Endothelial cell of umbilical vein (primary cell): ENCODE data around the gene POU1F1. TPM values are rescaled to one million over a fixed set of nuclear protein-coding genes. Genes with fewer than 3 reads are reported as not detected.
A peak's percentile ranks its signal among the peaks of the same experiment; 100 is the strongest.

Experiments used
- BruUV-seq: library from RNA; stranded (reverse); fragments of 400-500 nt; replicated peaks from 2 replicates; lab custom pipeline; 2021; lab: Mats Ljungman, UMichigan
- CTCF ChIA-PET: fragments of 300-600, 350-600 bp; sonication (Branson Sonifier 250); formaldehyde crosslinking; loops from one replicate; lab custom pipeline; 2021; ENCODE audit warnings: antibody characterized with exemption, inconsistent platforms; lab: Charles Lee
- POLR2A ChIA-PET: fragments of 300-600, 350-600 bp; sonication (Branson Sonifier 250); formaldehyde crosslinking; loops from one replicate; lab custom pipeline; 2021; ENCODE audit warnings: antibody characterized with exemption, inconsistent platforms; lab: Charles Lee
- DNase-seq: peaks from one replicate; pipeline ENCODE4 v3.0.0-alpha.2; 2011; ENCODE audit warnings: low read depth, low spot score
- FAIRE-seq: peaks from 2 replicates; lab custom pipeline; 2011; peaks lifted over from hg19 to GRCh38; lab: Jason Lieb, UNC
- H2AFZ ChIP-seq: 2 replicates; pipeline ENCODE4 v1.6.0; 2012; ENCODE audit warnings: low read depth, low read length, control low read depth, inconsistent platforms
- H3K27ac ChIP-seq: 2 replicates; pipeline ENCODE4 v1.5.1; 2011; ENCODE audit warnings: low read depth, mild to moderate bottlenecking, control low read depth, low read length, moderate library complexity; ENCODE audit not compliant: insufficient read depth
- H3K27me3 ChIP-seq, 2 experiments: 2 replicates each; pipeline versions ENCODE4 v1.6.0 to v1.6.1; 2011; ENCODE audit warnings: low read length in 2 of 2, mixed read lengths in 1 of 2; ENCODE audit not compliant: control insufficient read depth in 2 of 2, insufficient read depth in 2 of 2
- H3K36me3 ChIP-seq, 2 experiments: 2 replicates in 1 of 2; 3 replicates in 1 of 2; pipeline ENCODE4 v1.5.1; 2011; ENCODE audit warnings: low read length in 2 of 2, mild to moderate bottlenecking in 1 of 2, moderate library complexity in 1 of 2; ENCODE audit not compliant: control insufficient read depth in 2 of 2, insufficient read depth in 2 of 2; ENCODE audit errors: extremely low read depth in 1 of 2
- H3K4me1 ChIP-seq: 3 replicates; pipeline ENCODE4 v1.5.1; 2011; ENCODE audit warnings: mild to moderate bottlenecking, low read length; ENCODE audit not compliant: control insufficient read depth, insufficient read depth; ENCODE audit errors: extremely low read depth
- H3K4me2 ChIP-seq: 2 replicates; pipeline ENCODE4 v1.6.1; 2011; ENCODE audit warnings: low read length, control low read depth, mixed read lengths; ENCODE audit not compliant: insufficient read depth
- H3K4me3 ChIP-seq, 3 experiments: fragments of 200-600 bp in 1 of 3; sonication (generic), shearing (Covaris generic) in 1 of 3; replicated peaks in 1 of 3; 2 replicates each; pipeline ENCODE4 v1.5.1; 2011 to 2016; ENCODE audit warnings: control low read depth in 3 of 3, low read length in 3 of 3, mild to moderate bottlenecking in 2 of 3, inconsistent platforms in 1 of 3, low read depth in 1 of 3, moderate library complexity in 1 of 3; ENCODE audit not compliant: insufficient read depth in 1 of 3
- H3K79me2 ChIP-seq: 2 replicates; pipeline ENCODE4 v1.6.0; 2012; ENCODE audit warnings: low read length, inconsistent platforms; ENCODE audit not compliant: control insufficient read depth, insufficient read depth
- H3K9ac ChIP-seq: replicated peaks from 2 replicates; pipeline ENCODE3; 2011; ENCODE audit warnings: low read length, control low read depth; ENCODE audit not compliant: insufficient read depth; ENCODE audit errors: extremely low read depth
- H3K9me1 ChIP-seq: replicated peaks from 3 replicates; pipeline ENCODE4 v1.6.0; 2011; ENCODE audit warnings: mild to moderate bottlenecking, low read length; ENCODE audit not compliant: control insufficient read depth, insufficient read depth; ENCODE audit errors: extremely low read depth
- H3K9me3 ChIP-seq: replicated peaks from 2 replicates; pipeline ENCODE4 v1.5.1; 2012; ENCODE audit warnings: low read length, inconsistent platforms; ENCODE audit not compliant: control insufficient read depth, insufficient read depth
- H4K20me1 ChIP-seq: replicated peaks from 2 replicates; pipeline ENCODE3; 2011; ENCODE audit warnings: mild to moderate bottlenecking, low read length; ENCODE audit not compliant: control insufficient read depth, insufficient read depth; ENCODE audit errors: extremely low read depth
- EZH2 ChIP-seq: IDR thresholded peaks from 2 replicates; pipeline ENCODE4 v1.6.1; 2012; ENCODE audit warnings: borderline replicate concordance, low read depth, mild to moderate bottlenecking, moderate library complexity, low read length, inconsistent platforms; ENCODE audit not compliant: severe bottlenecking
- FOS ChIP-seq: IDR thresholded peaks from 2 replicates; pipeline ENCODE4 v1.6.1; 2011; ENCODE audit warnings: mild to moderate bottlenecking, low read length, moderate library complexity, borderline replicate concordance; ENCODE audit not compliant: insufficient read depth
- GATA2 ChIP-seq: IDR thresholded peaks from 2 replicates; pipeline ENCODE4 v1.7.0; 2011; ENCODE audit warnings: low read depth, mild to moderate bottlenecking, moderate library complexity, mixed read lengths, low read length; ENCODE audit not compliant: insufficient read length, insufficient read depth
- JUN ChIP-seq: IDR thresholded peaks from 2 replicates; pipeline ENCODE4 v1.6.1; 2011; ENCODE audit warnings: borderline replicate concordance, low read depth; ENCODE audit not compliant: insufficient read length, insufficient read depth
- MYC ChIP-seq: IDR thresholded peaks from one replicate; pipeline ENCODE4 v1.6.1; 2011; ENCODE audit warnings: mild to moderate bottlenecking, low read depth, low read length
- POLR2A ChIP-seq: IDR thresholded peaks from 2 replicates; pipeline ENCODE4 v1.6.1; 2012; ENCODE audit warnings: low read depth, mild to moderate bottlenecking, control low read depth, low read length
- POLR2AphosphoS5 ChIP-seq: IDR thresholded peaks from 2 replicates; pipeline ENCODE4 v1.6.1; 2012; ENCODE audit warnings: low read depth, mild to moderate bottlenecking, control low read depth, low read length, moderate library complexity; ENCODE audit not compliant: insufficient read depth
- dilution Hi-C: fragments of 300-500 bp; cut with MboI; formaldehyde crosslinking; loops from one replicate; pipeline ENCODE4 v1.15.0; 2019; ENCODE audit warnings: low sequenced_read_pairs; ENCODE audit not compliant: extremely low pct_ligation_motif_present
- intact Hi-C: fragments of 100-400 bp; cut with micrococcal nuclease; formaldehyde crosslinking; loops from one replicate; pipeline ENCODE4 v1.10.0; 2022
- polyA plus RNA-seq, 4 experiments: library from polyadenylated mRNA; depleted of rRNA in 3 of 4; stranded (reverse) in 3 of 4; unstranded in 1 of 4; fragments of >200 nt; gene quantifications; 2 replicates each; pipeline versions ENCODE4 v1.2.1 to v1.2.3, GENCODE V29; 2011 to 2012; ENCODE audit warnings: missing spikeins in 1 of 4
- total RNA-seq: library from RNA; stranded (reverse); gene quantifications from 2 replicates; pipeline ENCODE4 v1.2.3, GENCODE V29; 2021
- TF ChIP-seq, protein P1 (sequence below), 2 donors: IDR thresholded peaks; 1 replicate in 1 of 2; 2 replicates in 1 of 2; pipeline ENCODE4 v1.5.1; 2011; ENCODE audit warnings: low read length in 2 of 2, mild to moderate bottlenecking in 2 of 2, moderate library complexity in 2 of 2, control low read depth in 1 of 2, inconsistent platforms in 1 of 2, low read depth in 1 of 2; ENCODE audit not compliant: insufficient read depth in 1 of 2; ENCODE audit errors: extremely low read depth in 1 of 2
- TF ChIP-seq, protein P2 (sequence below): IDR thresholded peaks from 2 replicates; pipeline ENCODE4 v1.6.1; 2011; ENCODE audit not compliant: insufficient read depth, insufficient read length

The POU1F1 gene
- total and polyA plus RNA-seq, 2 donors (not counting 3 experiments of a cell fraction or from before 2014, with no cell fraction given): not detected

DNA sequence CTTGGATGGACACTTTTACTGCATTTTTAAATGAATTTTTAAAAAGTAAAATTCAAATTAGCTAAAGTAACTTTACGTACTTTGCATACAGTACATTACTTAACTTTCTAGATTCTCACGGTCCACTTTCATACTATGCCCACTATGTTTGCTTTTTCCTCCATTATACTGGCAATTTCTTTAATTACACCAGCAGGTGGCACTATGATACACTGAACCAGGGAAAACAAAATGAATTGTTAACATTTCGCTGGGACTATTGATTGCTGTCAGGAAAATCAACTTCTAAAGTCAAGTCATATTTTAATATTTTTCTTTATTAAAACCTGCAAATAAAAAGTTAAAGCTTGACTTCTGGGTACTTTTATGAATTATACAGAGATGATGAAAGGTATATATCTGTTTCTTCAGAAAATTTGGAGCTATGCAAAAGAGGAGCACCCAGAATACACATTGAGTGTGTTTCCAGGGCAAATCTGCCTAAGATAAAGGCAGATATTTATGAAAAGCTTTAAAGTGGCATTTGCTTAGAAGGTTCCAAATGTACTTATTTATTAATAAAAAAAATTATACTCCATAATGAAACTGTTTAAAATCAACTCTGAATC is 21.8 kb upstream of the POU1F1 start:
- Histone ChIP-seq H3K9ac (no peak overlapping the region), H3K36me3 (no peaks in the 10 kb centered on the region), H3K4me2 (peak overlapping the region; percentile 35), H2AFZ (no peak overlapping the region), H3K9me1 (no peaks in the 10 kb centered on the region), H3K9me3 (no peaks in the 10 kb centered on the region), H4K20me1 (no peaks in the 10 kb centered on the region), H3K4me3 (no peak overlapping the region), H3K27ac (no peak overlapping the region), H3K27me3 (no peaks in the 10 kb centered on the region), H3K79me2 (no peaks in the 10 kb centered on the region), H3K4me1 (no peaks in the 10 kb centered on the region)
- intact Hi-C loops (loop anchor here (1.0 to 5.0 kb wide), 5 partner anchors 37 to 705 kb away; no protein-coding TSS in a partner anchor), dilution Hi-C loops (no loop called here)
- BruUV-seq: no TSS peak
- no peak for TF ChIP-seq MYC
- TF ChIP-seq, protein P1, sequence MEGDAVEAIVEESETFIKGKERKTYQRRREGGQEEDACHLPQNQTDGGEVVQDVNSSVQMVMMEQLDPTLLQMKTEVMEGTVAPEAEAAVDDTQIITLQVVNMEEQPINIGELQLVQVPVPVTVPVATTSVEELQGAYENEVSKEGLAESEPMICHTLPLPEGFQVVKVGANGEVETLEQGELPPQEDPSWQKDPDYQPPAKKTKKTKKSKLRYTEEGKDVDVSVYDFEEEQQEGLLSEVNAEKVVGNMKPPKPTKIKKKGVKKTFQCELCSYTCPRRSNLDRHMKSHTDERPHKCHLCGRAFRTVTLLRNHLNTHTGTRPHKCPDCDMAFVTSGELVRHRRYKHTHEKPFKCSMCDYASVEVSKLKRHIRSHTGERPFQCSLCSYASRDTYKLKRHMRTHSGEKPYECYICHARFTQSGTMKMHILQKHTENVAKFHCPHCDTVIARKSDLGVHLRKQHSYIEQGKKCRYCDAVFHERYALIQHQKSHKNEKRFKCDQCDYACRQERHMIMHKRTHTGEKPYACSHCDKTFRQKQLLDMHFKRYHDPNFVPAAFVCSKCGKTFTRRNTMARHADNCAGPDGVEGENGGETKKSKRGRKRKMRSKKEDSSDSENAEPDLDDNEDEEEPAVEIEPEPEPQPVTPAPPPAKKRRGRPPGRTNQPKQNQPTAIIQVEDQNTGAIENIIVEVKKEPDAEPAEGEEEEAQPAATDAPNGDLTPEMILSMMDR (IDR thresholded peaks at IDR 0.05; ENCODE audit: extremely low read depth in 1 of 2, insufficient read depth in 1 of 2, low read depth in 1 of 2, low read length in 2 of 2): peak; percentile 25 to 35
- ChIA-PET POLR2A (no interaction called here), CTCF (interaction anchor here (0.6 to 4.6 kb wide), 39 partner anchors 9 to 882 kb away, joined by 3 to 138 read pairs (median 4); partner anchors contain the start of gene POU1F1)
- DNase-seq (peak; percentile 59), FAIRE-seq (peak; percentile 76)

DNA sequence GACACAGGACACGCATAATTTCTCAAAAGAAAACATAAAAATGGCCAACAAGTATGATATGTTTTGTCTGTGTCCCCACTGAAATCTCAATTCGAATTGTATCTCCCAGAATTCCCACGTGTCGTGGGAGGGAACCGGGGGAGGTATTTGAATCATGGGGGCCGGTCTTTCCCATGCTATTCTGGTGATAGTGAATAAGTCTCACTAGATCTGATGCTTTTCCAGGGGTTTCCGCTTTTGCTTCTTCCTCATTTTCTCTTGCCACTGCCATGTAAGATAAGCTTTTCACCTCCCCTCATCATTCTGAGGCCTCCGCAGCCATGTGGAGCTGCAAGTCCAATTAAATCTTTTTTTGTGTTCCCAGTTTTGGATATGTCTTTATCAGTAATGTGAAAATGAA is 12.1 kb upstream of the POU1F1 start:
- H3K4me1 ChIP-seq: no peaks in the 10 kb centered on the region
- ChIA-PET CTCF (no interaction called here), POLR2A (no interaction called here)
- TF ChIP-seq FOS: no peak
- no peak for TF ChIP-seq POLR2AphosphoS5
- TF ChIP-seq, protein P2, sequence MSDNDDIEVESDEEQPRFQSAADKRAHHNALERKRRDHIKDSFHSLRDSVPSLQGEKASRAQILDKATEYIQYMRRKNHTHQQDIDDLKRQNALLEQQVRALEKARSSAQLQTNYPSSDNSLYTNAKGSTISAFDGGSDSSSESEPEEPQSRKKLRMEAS: no peak
- no peak for TF ChIP-seq MYC
- no peak for TF ChIP-seq GATA2
- TF ChIP-seq, protein P1 (IDR thresholded peaks at IDR 0.05; ENCODE audit: extremely low read depth in 1 of 2, insufficient read depth in 1 of 2, low read depth in 1 of 2, low read length in 2 of 2): no peak
- no peak for TF ChIP-seq EZH2
- TF ChIP-seq JUN: no peak
- TF ChIP-seq POLR2A: no peak
- DNase-seq: no peak
- intact Hi-C loops (no loop called here), dilution Hi-C loops (no loop called here)
- H3K4me2 ChIP-seq: no peak overlapping the region
- no peak overlapping the region for H3K9ac ChIP-seq
- H3K27me3 ChIP-seq: no peaks in the 10 kb centered on the region
- H3K36me3 ChIP-seq: no peaks in the 10 kb centered on the region
- H3K27ac ChIP-seq: no peak overlapping the region
- H3K9me1 ChIP-seq: no peaks in the 10 kb centered on the region
- no peaks in the 10 kb centered on the region for H3K79me2 ChIP-seq
- no TSS peak for BruUV-seq
- no peaks in the 10 kb centered on the region for H4K20me1 ChIP-seq
- no peak overlapping the region for H3K4me3 ChIP-seq
- no peak for FAIRE-seq
- no peak overlapping the region for H2AFZ ChIP-seq
- H3K9me3 ChIP-seq: no peaks in the 10 kb centered on the region
